Left colon (tissue), 2 donors: Measurements from ENCODE around the gene IKBIP. TPM values are rescaled to one million over a fixed set of nuclear protein-coding genes. Genes with fewer than 3 reads are reported as not detected.
"Not testable (repeated sequence)": the region's sequence is repeated elsewhere in the genome, so short reads cannot be mapped to it uniquely, and the experiment has no call there.

Experiments used
- ATAC-seq: fragments of 200-7000 bp; cut with Tn5 transposase; one replicate; pipeline ENCODE4 v1.9.1; 2020; ENCODE audit warnings: mild to moderate bottlenecking, moderate library complexity
- DNase-seq, 2 donors: peaks; one replicate each; pipeline ENCODE4 v3.0.0-alpha.2; 2020
- intact Hi-C, 2 donors: fragments of 100-400 bp; cut with DNase I in 1 of 2; cut with micrococcal nuclease in 1 of 2; formaldehyde crosslinking; loops; one replicate each; pipeline versions ENCODE4 v1.11.2 to v1.14.0; 2022; cut with DNase I, micrococcal nuclease
- total RNA-seq, 2 donors: library from RNA; stranded (reverse); fragmentation: NEBNext Ultra II Directional; extraction: Animal tissue kit (Norgen Biotek cat#: 25700); gene quantifications; one replicate each; pipeline ENCODE4 v1.2.1, GENCODE V29; 2021
- donor health status: DM: no; HTN: no; CAD: no.
- donor health status: DM: yes; HTN: yes; CAD: no.

IKBIP gene
- total RNA-seq, 2 donors from 2014 or later, result 2.2 to 4.9 TPM

GRCh38 chr12:98582093-98582492 is 62.5 kb downstream of the IKBIP start:
- ATAC-seq (no peak), DNase-seq (no peak)
- intact Hi-C loops, result no loop called here

GRCh38 chr12:98581101-98581500 is 63.5 kb downstream of the IKBIP start:
- intact Hi-C loops, result no loop called here
- ATAC-seq, result no peak
- DNase-seq, result no peak

- intact Hi-C loops, result no loop called here
- no peak for DNase-seq
- no peak for ATAC-seq
Observed at GRCh38 chr12:98580695-98581094, 63.9 kb downstream of the IKBIP start.

GRCh38 chr12:98579835-98580234 is 64.8 kb downstream of the IKBIP start:
- ATAC-seq, result no peak

GRCh38 chr12:98579347-98579746 is 65.2 kb downstream of the IKBIP start:
- DNase-seq (no peak), ATAC-seq (no peak)
- intact Hi-C loops, result no loop called here

More at GRCh38 chr12:98579835-98580234, 64.8 kb downstream of the IKBIP start:
- intact Hi-C loops, result no loop called here
- no peak for DNase-seq

- intact Hi-C loops, result no loop called here
- ATAC-seq (peak; percentile 70), DNase-seq (no peak)
Observed at GRCh38 chr12:98578821-98579220, 65.8 kb downstream of the IKBIP start.

GRCh38 chr12:98578392-98578791 is 66.2 kb downstream of the IKBIP start:
- peak; percentile 78 for ATAC-seq
- DNase-seq, result no peak
- intact Hi-C loops, result no loop called here

- DNase-seq, ATAC-seq, intact Hi-C loops: not testable (repeated sequence)
Observed at GRCh38 chr12:98576795-98577194, 67.8 kb downstream of the IKBIP start.

GRCh38 chr12:98575013-98575412 is 69.6 kb downstream of the IKBIP start:
- no peak for DNase-seq
- ATAC-seq, result peak; percentile 59
- intact Hi-C loops, result no loop called here

Other genes with a start within 250 kb of the IKBIP start
- 10 to 100 TPM; 63.3 to 70.7 TPM for gene TMPO, start 129.2 kb downstream of the IKBIP start, total RNA-seq
- gene SLC25A3, start 51.1 kb downstream of the IKBIP start, total RNA-seq, result 100 to 1,000 TPM; 712 to 806 TPM
- 10 to 100 TPM; 34.8 to 38.9 TPM for gene APAF1, start 502 bp upstream of the IKBIP start, total RNA-seq